IPS-11a (cell line): ENCODE data around the gene ATL2.
"Not testable (repeated sequence)": the region's sequence is repeated elsewhere in the genome, so short reads cannot be mapped to it uniquely, and the experiment has no call there.

ENCODE experiments used
- H3K4me3 ChIP-seq: one replicate; pipeline ENCODE4 v1.5.1; 2013; ENCODE audit warnings: low read depth, low read length, control low read depth

Gene ATL2

GRCh38 chr2:38277245-38278116 is 99.6 kb downstream of the ATL2 start:
- no peak overlapping the region for H3K4me3 ChIP-seq

- H3K4me3 ChIP-seq: no peak overlapping the region
Observed at GRCh38 chr2:38274286-38275276, 102.5 kb downstream of the ATL2 start.

- no peak overlapping the region for H3K4me3 ChIP-seq
Observed at GRCh38 chr2:38271697-38272096, 105.4 kb downstream of the ATL2 start.

GRCh38 chr2:38269421-38269820 is 107.7 kb downstream of the ATL2 start:
- no peak overlapping the region for H3K4me3 ChIP-seq

- H3K4me3 ChIP-seq: no peak overlapping the region
Observed at GRCh38 chr2:38268691-38269327, 108.3 kb downstream of the ATL2 start.

- H3K4me3 ChIP-seq: no peak overlapping the region
Observed at GRCh38 chr2:38268001-38268400, 109.1 kb downstream of the ATL2 start.

GRCh38 chr2:38267270-38267925 is 109.7 kb downstream of the ATL2 start:
- no peak overlapping the region for H3K4me3 ChIP-seq

GRCh38 chr2:38266382-38267061 is 110.6 kb downstream of the ATL2 start:
- no peak overlapping the region for H3K4me3 ChIP-seq

GRCh38 chr2:38265461-38265860 is 111.6 kb downstream of the ATL2 start:
- H3K4me3 ChIP-seq: no peak overlapping the region

GRCh38 chr2:38264396-38265221 is 112.5 kb downstream of the ATL2 start:
- H3K4me3 ChIP-seq: no peak overlapping the region

GRCh38 chr2:38263293-38263692 is 113.8 kb downstream of the ATL2 start:
- no peak overlapping the region for H3K4me3 ChIP-seq

- H3K4me3 ChIP-seq: no peak overlapping the region
Observed at GRCh38 chr2:38262069-38262871, 114.8 kb downstream of the ATL2 start.

- H3K4me3 ChIP-seq: no peak overlapping the region
Observed at GRCh38 chr2:38261569-38262068, 115.5 kb downstream of the ATL2 start.

GRCh38 chr2:38260972-38261371 is 116.1 kb downstream of the ATL2 start:
- H3K4me3 ChIP-seq: no peak overlapping the region

GRCh38 chr2:38260469-38260868 is 116.6 kb downstream of the ATL2 start:
- no peak overlapping the region for H3K4me3 ChIP-seq

GRCh38 chr2:38259311-38259710 is 117.8 kb downstream of the ATL2 start:
- H3K4me3 ChIP-seq: no peak overlapping the region

GRCh38 chr2:38257680-38258079 is 119.4 kb downstream of the ATL2 start:
- not testable (repeated sequence) for H3K4me3 ChIP-seq

- no peak overlapping the region for H3K4me3 ChIP-seq
Observed at GRCh38 chr2:38256610-38257009, 120.5 kb downstream of the ATL2 start.
